ENCODE measurements around the gene GPR37.

The GPR37 gene, protein sequence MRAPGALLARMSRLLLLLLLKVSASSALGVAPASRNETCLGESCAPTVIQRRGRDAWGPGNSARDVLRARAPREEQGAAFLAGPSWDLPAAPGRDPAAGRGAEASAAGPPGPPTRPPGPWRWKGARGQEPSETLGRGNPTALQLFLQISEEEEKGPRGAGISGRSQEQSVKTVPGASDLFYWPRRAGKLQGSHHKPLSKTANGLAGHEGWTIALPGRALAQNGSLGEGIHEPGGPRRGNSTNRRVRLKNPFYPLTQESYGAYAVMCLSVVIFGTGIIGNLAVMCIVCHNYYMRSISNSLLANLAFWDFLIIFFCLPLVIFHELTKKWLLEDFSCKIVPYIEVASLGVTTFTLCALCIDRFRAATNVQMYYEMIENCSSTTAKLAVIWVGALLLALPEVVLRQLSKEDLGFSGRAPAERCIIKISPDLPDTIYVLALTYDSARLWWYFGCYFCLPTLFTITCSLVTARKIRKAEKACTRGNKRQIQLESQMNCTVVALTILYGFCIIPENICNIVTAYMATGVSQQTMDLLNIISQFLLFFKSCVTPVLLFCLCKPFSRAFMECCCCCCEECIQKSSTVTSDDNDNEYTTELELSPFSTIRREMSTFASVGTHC

GRCh38 chr7:124765401-124766352 is at the start of gene GPR37:
TSS of gene GPR37 (minus strand) at chr7:124765792. CDS start at chr7:124764976, 816 bp downstream.
- TF ChIP-seq POLR2A (IDR thresholded peaks at IDR 0.05; ENCODE audit: low read depth, low read length), result 0 out of 2 replicates have a peak, but pooled peaks have one; percentile 10
- DNase-seq (ENCODE audit: insufficient read length, low spot score), result peak; percentile 81
- FAIRE-seq, result peak; percentile 75

DNA sequence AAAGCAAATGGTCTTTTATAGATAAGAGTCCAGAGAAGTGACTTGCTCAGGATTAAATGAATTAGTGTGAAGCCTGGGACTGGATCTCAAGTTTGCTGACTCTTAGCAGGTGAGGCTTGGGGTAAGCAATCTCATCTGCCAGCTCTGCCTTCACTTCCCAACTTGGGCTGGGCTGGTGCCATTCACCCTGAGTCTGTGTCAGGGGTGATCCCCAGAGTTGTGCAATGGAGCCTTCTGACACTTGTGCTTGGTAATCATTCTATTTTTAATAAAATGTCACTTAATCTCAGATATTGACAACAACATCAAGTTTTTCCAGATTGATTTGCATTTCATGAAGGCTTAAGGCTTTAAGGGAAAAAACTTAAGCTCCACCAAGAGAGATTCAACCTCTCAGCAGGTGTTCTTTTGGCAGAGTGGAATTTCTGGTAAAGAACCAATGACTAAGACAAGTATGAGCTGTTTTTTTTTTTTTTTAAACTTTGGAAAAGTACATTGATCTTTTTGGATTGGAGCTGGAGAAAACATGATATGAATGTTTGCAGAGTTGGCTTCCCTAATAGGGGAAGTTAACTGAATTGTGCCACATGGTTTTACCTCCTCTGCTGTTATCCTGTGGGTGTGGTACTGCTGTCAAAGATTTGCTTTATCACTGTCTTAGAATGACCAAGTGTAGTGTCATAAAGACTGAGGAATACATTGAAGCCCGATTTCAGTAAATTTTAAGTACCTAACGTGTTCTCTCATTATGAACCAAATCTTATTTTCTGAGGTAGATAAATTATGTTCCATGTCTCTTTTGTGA is 48.6 kb upstream of the GPR37 start:
- DNase-seq (ENCODE audit: insufficient read length, low spot score), result no peak
- no peak for FAIRE-seq

GRCh38 chr7:124812764-124813163 is 47.2 kb upstream of the GPR37 start:
- TF ChIP-seq POLR2A (IDR thresholded peaks at IDR 0.05; ENCODE audit: low read depth, low read length), result no peak
- FAIRE-seq (no peak), DNase-seq (ENCODE audit: insufficient read length, low spot score) (no peak)

More for the DNA sequence above, 48.6 kb upstream of the GPR37 start:
- no peak for TF ChIP-seq POLR2A (IDR thresholded peaks at IDR 0.05; ENCODE audit: low read depth, low read length)

GRCh38 chr7:124811341-124811740 is 45.7 kb upstream of the GPR37 start:
- TF ChIP-seq POLR2A (IDR thresholded peaks at IDR 0.05; ENCODE audit: low read depth, low read length), result no peak
- DNase-seq (ENCODE audit: insufficient read length, low spot score), result no peak
- FAIRE-seq, result no peak

DNA sequence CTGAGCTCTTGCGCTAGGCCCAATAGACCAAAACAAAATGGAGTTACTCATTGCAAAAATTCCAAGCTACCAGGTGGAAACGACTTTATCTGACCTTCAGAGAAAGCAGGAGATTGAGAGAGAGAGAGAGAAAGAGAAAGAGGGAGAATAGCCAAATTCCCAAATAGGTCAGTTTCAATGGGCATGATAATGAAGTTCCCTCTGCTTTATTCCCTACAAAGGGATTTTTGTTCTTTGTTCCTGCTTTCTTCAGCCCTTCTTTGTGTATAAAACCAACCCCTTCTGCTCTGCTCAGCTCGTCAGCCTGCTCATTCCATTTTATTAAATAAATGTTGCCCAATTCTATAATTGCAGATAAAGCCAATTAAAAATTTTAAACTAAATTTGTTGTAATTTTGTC is 45.0 kb upstream of the GPR37 start:
- TF ChIP-seq POLR2A (IDR thresholded peaks at IDR 0.05; ENCODE audit: low read depth, low read length), result no peak
- FAIRE-seq, result no peak
- DNase-seq (ENCODE audit: insufficient read length, low spot score), result no peak

- TF ChIP-seq POLR2A (IDR thresholded peaks at IDR 0.05; ENCODE audit: low read depth, low read length), result no peak
- DNase-seq (ENCODE audit: insufficient read length, low spot score), result no peak
- FAIRE-seq, result no peak
These were observed 42.6 kb upstream of the GPR37 start for GRCh38 chr7:124808206-124808605.

GRCh38 chr7:124801330-124801895 is 35.8 kb upstream of the GPR37 start:
- DNase-seq (ENCODE audit: insufficient read length, low spot score) (no peak), FAIRE-seq (no peak)
- no peak for TF ChIP-seq POLR2A (IDR thresholded peaks at IDR 0.05; ENCODE audit: low read depth, low read length)

DNA sequence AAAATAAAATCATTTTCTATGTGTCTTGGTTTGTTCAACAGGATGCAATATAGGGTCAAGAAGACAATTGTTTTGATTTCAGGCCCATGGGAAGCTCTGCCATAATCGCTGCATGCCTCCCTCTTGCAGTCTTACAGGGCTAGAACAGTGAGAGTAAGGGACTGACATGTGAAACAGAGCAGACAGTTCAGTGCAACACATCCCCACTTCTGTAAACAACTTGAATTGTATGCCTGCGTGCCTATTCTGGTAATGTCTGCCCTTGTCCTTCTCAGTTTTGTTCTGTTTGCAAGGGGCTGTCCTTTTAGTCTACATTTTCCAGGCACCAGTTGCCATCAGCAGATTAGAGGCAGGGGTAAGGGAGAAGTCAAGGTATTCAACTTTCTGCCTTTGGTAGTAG is 34.8 kb upstream of the GPR37 start:
- TF ChIP-seq POLR2A (IDR thresholded peaks at IDR 0.05; ENCODE audit: low read depth, low read length), result no peak
- no peak for DNase-seq (ENCODE audit: insufficient read length, low spot score)
- FAIRE-seq, result no peak

DNA sequence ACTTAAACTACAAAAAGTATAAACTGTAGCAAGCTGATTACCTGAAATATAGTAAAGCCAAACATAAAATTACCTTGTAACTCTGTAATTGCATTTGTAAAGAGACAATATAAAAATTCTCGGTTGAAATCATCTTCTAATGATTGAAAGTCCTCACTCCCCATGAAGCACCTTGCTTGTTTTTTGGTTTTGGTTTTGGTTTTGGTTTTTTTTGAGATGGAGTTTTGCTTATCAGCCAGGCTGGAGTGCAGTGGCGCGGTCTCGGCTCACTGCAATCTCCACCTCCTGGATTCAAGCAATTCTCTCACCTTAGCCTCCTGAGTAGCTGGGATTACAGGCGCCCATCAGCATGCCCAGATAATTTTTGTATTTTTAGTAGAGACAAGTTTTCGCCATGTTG is 33.9 kb upstream of the GPR37 start:
- no peak for FAIRE-seq
- DNase-seq (ENCODE audit: insufficient read length, low spot score), result no peak
- TF ChIP-seq POLR2A (IDR thresholded peaks at IDR 0.05; ENCODE audit: low read depth, low read length), result no peak

- FAIRE-seq, result no peak
- DNase-seq (ENCODE audit: insufficient read length, low spot score), result no peak
- TF ChIP-seq POLR2A (IDR thresholded peaks at IDR 0.05; ENCODE audit: low read depth, low read length), result no peak
These were observed 31.2 kb upstream of the GPR37 start for GRCh38 chr7:124796771-124797170.

DNA sequence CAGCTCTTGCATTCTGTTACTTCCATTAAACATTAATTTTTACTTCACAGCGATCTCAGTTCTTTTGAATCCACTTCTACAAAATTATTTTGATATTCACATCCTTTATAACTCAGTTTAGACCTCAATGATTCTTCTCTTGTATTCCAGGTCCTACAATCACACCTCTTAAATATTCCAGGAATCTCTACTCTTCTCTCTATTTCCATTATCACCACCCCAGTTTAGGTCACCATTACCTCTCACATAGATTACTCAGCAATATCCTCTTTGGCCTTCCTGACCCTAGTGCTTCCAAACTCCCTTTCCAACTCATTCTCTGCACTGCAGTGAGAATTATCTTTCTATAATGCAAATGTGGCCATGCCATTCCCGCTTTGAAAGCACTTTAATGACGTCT is 27.1 kb upstream of the GPR37 start:
- DNase-seq (ENCODE audit: insufficient read length, low spot score) (no peak), FAIRE-seq (no peak)
- TF ChIP-seq POLR2A (IDR thresholded peaks at IDR 0.05; ENCODE audit: low read depth, low read length), result no peak

DNA sequence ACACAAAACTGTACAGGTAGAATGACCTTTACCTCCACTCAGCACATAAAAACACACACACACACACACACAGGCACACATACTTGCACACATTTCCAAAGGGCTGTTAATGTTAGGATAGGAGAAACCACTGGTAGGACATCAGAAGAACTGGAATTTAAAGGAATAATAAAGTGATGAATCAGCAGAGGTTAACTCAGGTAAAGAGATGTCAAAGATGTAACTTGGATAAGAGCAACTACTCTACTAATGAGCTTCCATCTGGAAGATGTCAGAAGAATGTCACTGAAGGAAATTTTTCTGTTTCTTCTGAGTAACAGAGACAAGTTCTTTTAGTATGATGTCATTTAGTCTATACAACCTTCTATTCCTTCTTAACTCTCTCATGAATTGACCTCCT is 26.4 kb upstream of the GPR37 start:
- no peak for TF ChIP-seq POLR2A (IDR thresholded peaks at IDR 0.05; ENCODE audit: low read depth, low read length)
- DNase-seq (ENCODE audit: insufficient read length, low spot score), result no peak

DNA sequence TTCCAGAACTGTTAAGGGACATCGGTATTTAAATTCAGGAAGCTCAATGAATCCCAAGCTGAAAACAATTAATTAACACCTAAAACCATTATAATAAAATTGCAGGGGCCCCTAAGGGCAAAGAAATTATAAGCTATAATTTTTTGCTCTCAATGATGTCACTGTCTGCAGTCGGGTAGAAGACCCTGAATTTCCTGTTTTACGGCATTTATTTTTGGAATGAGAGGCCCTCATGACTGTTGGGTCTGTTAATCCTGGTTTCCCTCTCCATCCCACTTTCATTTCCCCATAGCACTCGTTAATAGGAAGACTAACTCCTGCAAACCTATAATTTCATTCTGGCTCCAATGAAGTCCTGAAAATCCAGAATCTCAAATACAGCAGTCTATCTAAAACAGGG is 25.8 kb upstream of the GPR37 start:
- no peak for TF ChIP-seq POLR2A (IDR thresholded peaks at IDR 0.05; ENCODE audit: low read depth, low read length)
- FAIRE-seq, result no peak
- DNase-seq (ENCODE audit: insufficient read length, low spot score), result no peak

More for the DNA sequence above, 26.4 kb upstream of the GPR37 start:
- no peak for FAIRE-seq
